HEK293 (cell line): ENCODE results near the gene GTF2F1.
A peak's percentile ranks its signal among the peaks of the same experiment; 100 is the strongest.

Source experiments
- CTCF ChIA-PET: fragments of 350-600 bp; formaldehyde crosslinking; extraction: SDS; loops from one replicate; lab custom pipeline; 2021; ENCODE audit warnings: antibody characterized with exemption; lab: Yijun Ruan, JAX
- POLR2A ChIA-PET: fragments of 300-600 bp; formaldehyde crosslinking; extraction: SDS; loops from one replicate; lab custom pipeline; 2020; ENCODE audit warnings: antibody characterized with exemption, inconsistent platforms; lab: Yijun Ruan, JAX
- H3K27ac ChIP-seq: fragments of 200-500 bp; sonication (Bioruptor generic); 2 replicates; pipeline ENCODE4 v1.5.1; 2014; ENCODE audit warnings: low read depth, low read length, control low read depth, inconsistent platforms; ENCODE audit errors: extremely low read depth
- H3K36me3 ChIP-seq, 2 experiments: fragments of 200-500 bp in 1 of 2; sonication (Bioruptor generic) in 1 of 2; 1 replicate in 1 of 2; 2 replicates in 1 of 2; pipeline ENCODE4 v1.5.1; 2014 to 2017; ENCODE audit warnings: inconsistent platforms in 2 of 2, low read length in 2 of 2; ENCODE audit not compliant: control insufficient read depth in 2 of 2, insufficient read depth in 1 of 2
- H3K4me1 ChIP-seq: fragments of 200-500 bp; sonication (Bioruptor generic); 2 replicates; pipeline ENCODE4 v1.5.1; 2014; ENCODE audit warnings: mild to moderate bottlenecking, low read length, inconsistent platforms; ENCODE audit not compliant: control insufficient read depth, insufficient read depth
- H3K4me3 ChIP-seq: 2 replicates; pipeline ENCODE4 v1.5.1; 2011; ENCODE audit warnings: low read depth, mild to moderate bottlenecking, control low read depth, low read length, moderate library complexity
- H3K9me3 ChIP-seq: fragments of 200-500 bp; sonication (Bioruptor generic); 2 replicates; pipeline ENCODE4 v1.5.1; 2014; ENCODE audit warnings: low read depth, low read length, inconsistent platforms; ENCODE audit not compliant: control insufficient read depth, insufficient read depth
- ATF2 ChIP-seq: fragments of 450-650 bp; formaldehyde crosslinking; IDR thresholded peaks from 2 replicates; pipeline ENCODE4 v1.5.1; 2016; ENCODE audit warnings: missing biosample characterization, missing genetic modification characterization, low read depth
- KLF8 ChIP-seq: fragments of 450-650 bp; formaldehyde crosslinking; IDR thresholded peaks from 2 replicates; pipeline ENCODE4 v1.5.1; 2016; ENCODE audit warnings: missing biosample characterization, missing genetic modification characterization
- YY1 ChIP-seq: fragments of 450-650 bp; formaldehyde crosslinking; IDR thresholded peaks from 2 replicates; pipeline ENCODE4 v1.5.1; 2018; ENCODE audit warnings: missing biosample characterization, missing genetic modification characterization
- YY2 ChIP-seq: fragments of 450-650 bp; formaldehyde crosslinking; IDR thresholded peaks from 2 replicates; pipeline ENCODE4 v1.5.1; 2016; ENCODE audit warnings: missing biosample characterization, missing genetic modification characterization
- ZBTB48 ChIP-seq: fragments of 450-650 bp; formaldehyde crosslinking; IDR thresholded peaks from 2 replicates; pipeline ENCODE4 v1.5.1; 2016; ENCODE audit warnings: missing biosample characterization, missing genetic modification characterization
- ZBTB8A ChIP-seq: fragments of 450-650 bp; formaldehyde crosslinking; IDR thresholded peaks from 2 replicates; pipeline ENCODE4 v1.5.1; 2016; ENCODE audit warnings: missing biosample characterization, missing genetic modification characterization
- ZIC2 ChIP-seq: fragments of 450-650 bp; formaldehyde crosslinking; IDR thresholded peaks from 2 replicates; pipeline ENCODE4 v1.5.1; 2016; ENCODE audit warnings: missing biosample characterization, missing genetic modification characterization
- ZNF202 ChIP-seq: fragments of 450-650 bp; formaldehyde crosslinking; IDR thresholded peaks from 2 replicates; pipeline ENCODE4 v1.5.1; 2016; ENCODE audit warnings: missing biosample characterization, missing genetic modification characterization, borderline replicate concordance
- ZNF239 ChIP-seq: fragments of 450-650 bp; formaldehyde crosslinking; IDR thresholded peaks from 2 replicates; pipeline ENCODE4 v1.5.1; 2016; ENCODE audit warnings: missing biosample characterization, missing genetic modification characterization
- ZNF248 ChIP-seq: fragments of 450-650 bp; formaldehyde crosslinking; IDR thresholded peaks from 2 replicates; pipeline ENCODE4 v1.5.1; 2017; ENCODE audit warnings: missing biosample characterization, missing genetic modification characterization
- ZNF274 ChIP-seq, 2 experiments: fragments of 200-500 bp in 1 of 2; fragments of 450-650 bp in 1 of 2; sonication (Bioruptor generic) in 1 of 2; formaldehyde crosslinking in 1 of 2; IDR thresholded peaks; 2 replicates each; pipeline versions ENCODE4 v1.5.1 to v1.6.1; 2014 to 2016; ENCODE audit warnings: borderline replicate concordance in 1 of 2, inconsistent platforms in 1 of 2, low read length in 1 of 2, missing biosample characterization in 1 of 2, missing genetic modification characterization in 1 of 2
- ZNF302 ChIP-seq: fragments of 450-650 bp; formaldehyde crosslinking; IDR thresholded peaks from 2 replicates; pipeline ENCODE4 v1.5.1; 2016; ENCODE audit warnings: missing biosample characterization, missing genetic modification characterization, low read depth
- ZNF404 ChIP-seq: fragments of 450-650 bp; formaldehyde crosslinking; IDR thresholded peaks from 2 replicates; pipeline ENCODE4 v1.5.1; 2017; ENCODE audit warnings: missing biosample characterization, missing genetic modification characterization
- ZNF501 ChIP-seq: fragments of 450-650 bp; formaldehyde crosslinking; IDR thresholded peaks from 2 replicates; pipeline ENCODE4 v1.5.1; 2016; ENCODE audit warnings: missing biosample characterization, missing genetic modification characterization
- ZNF514 ChIP-seq: fragments of 450-650 bp; formaldehyde crosslinking; IDR thresholded peaks from 2 replicates; pipeline ENCODE4 v1.5.1; 2016; ENCODE audit warnings: missing biosample characterization, missing genetic modification characterization
- ZNF521 ChIP-seq: fragments of 450-650 bp; formaldehyde crosslinking; IDR thresholded peaks from 2 replicates; pipeline ENCODE4 v1.5.1; 2017; ENCODE audit warnings: missing biosample characterization, mild to moderate bottlenecking, missing genetic modification characterization
- ZNF555 ChIP-seq: fragments of 450-650 bp; formaldehyde crosslinking; conservative IDR thresholded peaks from 2 replicates; pipeline ENCODE4 v1.5.1; 2017; ENCODE audit warnings: missing biosample characterization, mild to moderate bottlenecking, missing genetic modification characterization, inconsistent platforms
- ZNF624 ChIP-seq: fragments of 450-650 bp; formaldehyde crosslinking; IDR thresholded peaks from 2 replicates; pipeline ENCODE4 v1.5.1; 2017; ENCODE audit warnings: missing biosample characterization, missing genetic modification characterization
- ZNF660 ChIP-seq: fragments of 450-650 bp; IDR thresholded peaks from 2 replicates; pipeline ENCODE4 v1.5.1; 2018; ENCODE audit warnings: missing biosample characterization, mild to moderate bottlenecking, missing genetic modification characterization
- ZNF677 ChIP-seq: fragments of 450-650 bp; IDR thresholded peaks from 2 replicates; pipeline ENCODE4 v1.5.0; 2018; ENCODE audit warnings: missing biosample characterization, mild to moderate bottlenecking, missing genetic modification characterization, moderate library complexity
- ZNF777 ChIP-seq: fragments of 450-650 bp; formaldehyde crosslinking; IDR thresholded peaks from 2 replicates; pipeline ENCODE4 v1.5.1; 2017; ENCODE audit warnings: missing biosample characterization, missing genetic modification characterization, borderline replicate concordance
- ZNF785 ChIP-seq: fragments of 450-650 bp; formaldehyde crosslinking; IDR thresholded peaks from 2 replicates; pipeline ENCODE4 v1.5.1; 2016; ENCODE audit warnings: missing biosample characterization, missing genetic modification characterization
- ZNF837 ChIP-seq: fragments of 450-650 bp; formaldehyde crosslinking; IDR thresholded peaks from 2 replicates; pipeline ENCODE4 v1.5.1; 2016; ENCODE audit warnings: missing biosample characterization, missing genetic modification characterization
- TF ChIP-seq, protein P1 (sequence below): fragments of 450-650 bp; formaldehyde crosslinking; IDR thresholded peaks from 2 replicates; pipeline ENCODE4 v1.5.1; 2017; ENCODE audit warnings: missing biosample characterization, missing genetic modification characterization
- TF ChIP-seq, protein P2 (sequence below): fragments of 450-650 bp; formaldehyde crosslinking; IDR thresholded peaks from 2 replicates; pipeline ENCODE4 v1.5.1; 2016; ENCODE audit warnings: missing biosample characterization, missing genetic modification characterization

Gene GTF2F1

DNA sequence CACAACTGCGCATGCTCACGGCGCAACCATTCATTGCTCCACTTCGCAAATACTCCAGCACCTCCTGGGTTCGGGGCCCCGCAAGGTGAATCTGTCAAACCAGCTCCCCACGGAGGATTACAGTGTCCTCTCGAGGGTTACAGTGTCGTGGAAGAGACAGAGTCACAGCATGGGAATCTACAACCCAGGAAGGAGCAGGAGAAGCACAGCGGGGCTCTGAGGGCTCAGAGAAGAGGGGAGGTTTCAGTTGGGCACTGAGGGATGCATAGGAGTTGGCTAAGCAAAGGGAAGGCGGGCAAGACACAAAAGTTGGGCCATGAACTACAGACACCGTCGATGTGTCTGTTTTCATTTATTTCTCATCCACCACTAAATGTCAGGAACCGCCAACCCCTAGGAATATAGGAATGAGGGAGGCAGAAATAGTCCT is 1.0 kb upstream of the GTF2F1 start (continued):
- TF ChIP-seq YY2 (tag by site-specific recombination) (no peak), ZNF302 (tag by site-specific recombination) (no peak), ZNF404 (no peak), ZIC2 (tag by site-specific recombination) (peak; percentile 66; the same call in 1 of the 2 replicates), ZNF785 (tag by site-specific recombination) (no peak), ATF2 (no peak), ZNF624 (no peak), ZNF521 (tag by site-specific recombination) (no peak), ZBTB48 (tag by site-specific recombination) (0 out of 2 replicates have a peak, but pooled peaks have one; percentile 3)
- TF ChIP-seq, protein P1, sequence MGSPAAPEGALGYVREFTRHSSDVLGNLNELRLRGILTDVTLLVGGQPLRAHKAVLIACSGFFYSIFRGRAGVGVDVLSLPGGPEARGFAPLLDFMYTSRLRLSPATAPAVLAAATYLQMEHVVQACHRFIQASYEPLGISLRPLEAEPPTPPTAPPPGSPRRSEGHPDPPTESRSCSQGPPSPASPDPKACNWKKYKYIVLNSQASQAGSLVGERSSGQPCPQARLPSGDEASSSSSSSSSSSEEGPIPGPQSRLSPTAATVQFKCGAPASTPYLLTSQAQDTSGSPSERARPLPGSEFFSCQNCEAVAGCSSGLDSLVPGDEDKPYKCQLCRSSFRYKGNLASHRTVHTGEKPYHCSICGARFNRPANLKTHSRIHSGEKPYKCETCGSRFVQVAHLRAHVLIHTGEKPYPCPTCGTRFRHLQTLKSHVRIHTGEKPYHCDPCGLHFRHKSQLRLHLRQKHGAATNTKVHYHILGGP (tag by site-specific recombination) = no peak

GRCh38 chr19:6392221-6393073 is 517 bp downstream of the GTF2F1 start:
- POLR2A ChIA-PET = interaction anchor here (0.5 to 1.5 kb wide), 7 partner anchors 19 to 1649 kb away, joined by 3 to 7 read pairs (median 5); partner anchors contain the start of genes ALKBH7, CLPP and KHSRP

DNA sequence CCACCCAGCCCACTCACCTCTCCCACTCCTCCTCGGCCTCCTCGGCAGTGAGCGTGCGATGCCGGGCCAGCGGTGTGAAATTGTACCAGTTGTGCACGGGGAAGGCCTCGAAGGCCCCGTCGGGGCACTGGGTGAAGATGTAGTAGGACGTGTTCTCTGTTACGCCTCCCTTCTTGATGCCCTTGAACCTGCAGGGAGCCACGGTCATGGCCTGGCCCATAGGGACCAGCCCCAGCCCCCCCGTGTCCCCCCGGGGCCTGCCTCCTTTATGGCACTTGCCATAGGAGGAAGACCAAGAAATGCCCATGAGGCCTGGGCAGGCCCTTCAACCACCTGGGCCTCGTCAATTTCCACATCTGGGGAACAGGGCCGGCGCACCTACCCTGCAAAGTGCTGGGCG is 5.6 kb downstream of the GTF2F1 start:
- Histone ChIP-seq H3K9me3 (no peaks in the 10 kb centered on the region), H3K4me1 (peaks cover 5% of the 10 kb centered on the region), H3K4me3 (no peak overlapping the region), H3K36me3 (peaks cover 56 to 84% of the 10 kb centered on the region in 2 experiments), H3K27ac (no peak overlapping the region)
- no peak for TF ChIP-seq ZNF239 (tag by site-specific recombination)
- no peak for TF ChIP-seq ZNF677 (tag by site-specific recombination)
- TF ChIP-seq KLF8 (tag by site-specific recombination) = no peak
- TF ChIP-seq ZNF660 = no peak
- TF ChIP-seq ZNF837 (tag by site-specific recombination) = no peak
- no peak for TF ChIP-seq ZNF514 (tag by site-specific recombination)
- TF ChIP-seq ZBTB8A = no peak
- TF ChIP-seq ZNF202 (tag by site-specific recombination) = no peak
- no peak for TF ChIP-seq ZNF555 (tag by site-specific recombination)
- no peak for TF ChIP-seq ZNF248 (tag by site-specific recombination)
- ChIA-PET CTCF (interaction anchor here (0.7 kb wide), 1 partner anchor 67 kb away, joined by 3 read pairs; no protein-coding TSS in a partner anchor), POLR2A (interaction anchor here (0.6 to 1.2 kb wide), 3 partner anchors 9 to 1412 kb away, joined by 3 to 4 read pairs (median 3); partner anchors contain the start of gene ALKBH7)

More at GRCh38 chr19:6392221-6393073, 517 bp downstream of the GTF2F1 start:
- Histone ChIP-seq H3K9me3 (no peaks in the 10 kb centered on the region), H3K4me3 (peak overlapping the region; percentile 73), H3K27ac (peak overlapping the region; percentile 52), H3K36me3 (peaks cover 24 to 43% of the 10 kb centered on the region in 2 experiments), H3K4me1 (peaks cover 6% of the 10 kb centered on the region)
- CTCF ChIA-PET = interaction anchor here (2.2 kb wide), 1 partner anchor 20 kb away, joined by 5 read pairs; no protein-coding TSS in a partner anchor
- TF ChIP-seq ZNF274 (IDR thresholded peaks at IDR 0.05; ENCODE audit: low read length) (no peak), ZNF274 (tag by site-specific recombination; IDR thresholded peaks at IDR 0.05; ENCODE audit: borderline replicate concordance) (no peak), ZNF777 (tag by site-specific recombination) (0 out of 2 replicates have a peak, but pooled peaks have one; percentile 32), ZNF501 (tag by site-specific recombination) (0 out of 2 replicates have a peak, but pooled peaks have one; percentile 22), YY1 (tag by site-specific recombination) (0 out of 2 replicates have a peak, but pooled peaks have one; percentile 25)
- TF ChIP-seq, protein P2, sequence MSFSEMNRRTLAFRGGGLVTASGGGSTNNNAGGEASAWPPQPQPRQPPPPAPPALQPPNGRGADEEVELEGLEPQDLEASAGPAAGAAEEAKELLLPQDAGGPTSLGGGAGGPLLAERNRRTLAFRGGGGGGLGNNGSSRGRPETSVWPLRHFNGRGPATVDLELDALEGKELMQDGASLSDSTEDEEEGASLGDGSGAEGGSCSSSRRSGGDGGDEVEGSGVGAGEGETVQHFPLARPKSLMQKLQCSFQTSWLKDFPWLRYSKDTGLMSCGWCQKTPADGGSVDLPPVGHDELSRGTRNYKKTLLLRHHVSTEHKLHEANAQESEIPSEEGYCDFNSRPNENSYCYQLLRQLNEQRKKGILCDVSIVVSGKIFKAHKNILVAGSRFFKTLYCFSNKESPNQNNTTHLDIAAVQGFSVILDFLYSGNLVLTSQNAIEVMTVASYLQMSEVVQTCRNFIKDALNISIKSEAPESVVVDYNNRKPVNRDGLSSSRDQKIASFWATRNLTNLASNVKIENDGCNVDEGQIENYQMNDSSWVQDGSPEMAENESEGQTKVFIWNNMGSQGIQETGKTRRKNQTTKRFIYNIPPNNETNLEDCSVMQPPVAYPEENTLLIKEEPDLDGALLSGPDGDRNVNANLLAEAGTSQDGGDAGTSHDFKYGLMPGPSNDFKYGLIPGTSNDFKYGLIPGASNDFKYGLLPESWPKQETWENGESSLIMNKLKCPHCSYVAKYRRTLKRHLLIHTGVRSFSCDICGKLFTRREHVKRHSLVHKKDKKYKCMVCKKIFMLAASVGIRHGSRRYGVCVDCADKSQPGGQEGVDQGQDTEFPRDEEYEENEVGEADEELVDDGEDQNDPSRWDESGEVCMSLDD = peak; percentile 90
- TF ChIP-seq, all 188 proteins: peak for 4
